Keratinocyte (primary cell): ENCODE data around the gene CDK3. TPM values are rescaled to one million over a fixed set of nuclear protein-coding genes. Genes with fewer than 3 reads are reported as not detected.

Experiments used
- DNase-seq: peaks from one replicate; pipeline ENCODE4 v3.0.0-alpha.2; 2011; ENCODE audit warnings: low read depth, missing footprints, low spot score
- FAIRE-seq: peaks from 2 replicates; lab custom pipeline; 2011; peaks lifted over from hg19 to GRCh38; lab: Jason Lieb, UNC
- H2AFZ ChIP-seq: 2 replicates; pipeline ENCODE4 v1.6.0; 2012; ENCODE audit warnings: low read length, control low read depth, inconsistent platforms; ENCODE audit not compliant: control insufficient read depth
- H3K27ac ChIP-seq: 2 replicates; pipeline ENCODE4 v1.5.1; 2011; ENCODE audit warnings: low read length; ENCODE audit not compliant: control insufficient read depth, insufficient read depth
- H3K27me3 ChIP-seq: 3 replicates; pipeline ENCODE4 v1.6.0; 2011; ENCODE audit warnings: low read length; ENCODE audit not compliant: control insufficient read depth, insufficient read depth; ENCODE audit errors: extremely low read depth
- H3K36me3 ChIP-seq, 2 experiments: 2 replicates in 1 of 2; 3 replicates in 1 of 2; pipeline ENCODE4 v1.5.1; 2011; ENCODE audit warnings: low read length in 2 of 2, mild to moderate bottlenecking in 1 of 2; ENCODE audit not compliant: control insufficient read depth in 2 of 2, insufficient read depth in 2 of 2; ENCODE audit errors: extremely low read depth in 1 of 2
- H3K4me1 ChIP-seq: 3 replicates; pipeline ENCODE4 v1.5.1; 2011; ENCODE audit warnings: low read length; ENCODE audit not compliant: control insufficient read depth, insufficient read depth; ENCODE audit errors: extremely low read depth
- H3K4me2 ChIP-seq: 3 replicates; pipeline ENCODE4 v1.6.0; 2011; ENCODE audit warnings: low read depth, low read length; ENCODE audit not compliant: control insufficient read depth, insufficient read depth; ENCODE audit errors: extremely low read depth
- H3K4me3 ChIP-seq, 3 experiments: fragments of 200-600 bp in 1 of 3; sonication (generic) in 1 of 3; 2 replicates in 2 of 3; 3 replicates in 1 of 3; pipeline ENCODE4 v1.5.1; 2011 to 2016; ENCODE audit warnings: low read length in 3 of 3, mild to moderate bottlenecking in 3 of 3, control low read depth in 2 of 3, inconsistent platforms in 1 of 3, low read depth in 1 of 3, mixed read lengths in 1 of 3, mixed run types in 1 of 3, moderate library complexity in 1 of 3; ENCODE audit not compliant: control insufficient read depth in 2 of 3, insufficient read depth in 2 of 3; ENCODE audit errors: extremely low read depth in 1 of 3
- H3K79me2 ChIP-seq: 2 replicates; pipeline ENCODE4 v1.6.0; 2012; ENCODE audit warnings: low read length; ENCODE audit not compliant: control insufficient read depth, insufficient read depth
- H3K9ac ChIP-seq: 3 replicates; pipeline ENCODE4 v1.6.0; 2011; ENCODE audit warnings: low read length; ENCODE audit not compliant: control insufficient read depth, insufficient read depth; ENCODE audit errors: extremely low read depth
- H3K9me1 ChIP-seq: 3 replicates; pipeline ENCODE4 v1.6.0; 2011; ENCODE audit warnings: low read length; ENCODE audit not compliant: control insufficient read depth, insufficient read depth; ENCODE audit errors: extremely low read depth
- H3K9me3 ChIP-seq: 2 replicates; pipeline ENCODE4 v1.5.1; 2012; ENCODE audit warnings: low read depth, low read length; ENCODE audit not compliant: control insufficient read depth
- H4K20me1 ChIP-seq: 3 replicates; pipeline ENCODE4 v1.6.0; 2011; ENCODE audit warnings: low read length; ENCODE audit not compliant: control insufficient read depth, insufficient read depth; ENCODE audit errors: extremely low read depth
- CTCF ChIP-seq, 3 experiments: IDR thresholded peaks in 1 of 3; conservative IDR thresholded peaks in 1 of 3; optimal IDR thresholded peaks in 1 of 3; 2 replicates in 2 of 3; 3 replicates in 1 of 3; pipeline versions ENCODE3 to v1.5.1; 2011; ENCODE audit warnings: low read length in 3 of 3, mild to moderate bottlenecking in 3 of 3, moderate library complexity in 2 of 3, control low read depth in 1 of 3, inconsistent platforms in 1 of 3; ENCODE audit not compliant: insufficient read depth in 2 of 3; ENCODE audit errors: extremely low read depth in 1 of 3
- EZH2 ChIP-seq: IDR thresholded peaks from one replicate; pipeline ENCODE4 v1.6.1; 2012; ENCODE audit warnings: inconsistent platforms, mild to moderate bottlenecking, low read length, moderate library complexity
- dilution Hi-C: fragments of 300-500 bp; cut with MboI; formaldehyde crosslinking; loops from one replicate; pipeline ENCODE4 v1.7.0; 2020; ENCODE audit warnings: low sequenced_read_pairs; ENCODE audit not compliant: extremely low pct_ligation_motif_present
- polyA plus RNA-seq, 5 experiments: library from polyadenylated mRNA; depleted of rRNA in 3 of 5; stranded (reverse) in 3 of 5; stranded (forward) in 1 of 5; unstranded in 1 of 5; fragments of >200 nt; gene quantifications; 1 replicate in 1 of 5; 2 replicates in 3 of 5; 3 replicates in 1 of 5; pipeline versions ENCODE4 v1.2.1 to v1.2.3, GENCODE V29; 2011 to 2012; ENCODE audit warnings: missing spikeins in 2 of 5, low read depth in 1 of 5, low replicate concordance in 1 of 5

The CDK3 gene
- polyA plus RNA-seq, 1 donor (not counting 4 experiments of a cell fraction or from before 2014, with no cell fraction given): 1.8 TPM

GRCh38 chr17:76014100-76014924 lies 13.7 kb downstream of the CDK3 start:
- dilution Hi-C loops: no loop called here
- Histone ChIP-seq H3K79me2 (no peaks in the 10 kb centered on the region), H3K4me3 (no peak overlapping the region), H3K4me1 (no peaks in the 10 kb centered on the region), H3K9me3 (no peaks in the 10 kb centered on the region), H4K20me1 (peaks cover 5% of the 10 kb centered on the region), H3K27ac (no peak overlapping the region), H3K27me3 (no peaks in the 10 kb centered on the region), H3K36me3 (peaks cover 35 to 36% of the 10 kb centered on the region in 2 experiments), H3K9me1 (no peaks in the 10 kb centered on the region), H3K9ac (no peak overlapping the region), H2AFZ (no peak overlapping the region), H3K4me2 (no peak overlapping the region)
- TF ChIP-seq EZH2: no peak
- peak; percentile 85 to 96 (median 88) for TF ChIP-seq CTCF (optimal IDR thresholded peaks at IDR 0.05 in 1 of 3, IDR thresholded peaks at IDR 0.05 in 1 of 3, conservative IDR thresholded peaks at IDR 0.05 in 1 of 3; ENCODE audit: extremely low read depth in 1 of 3, insufficient read depth in 2 of 3, low read length in 3 of 3)
- FAIRE-seq: peak; percentile 43
- DNase-seq: no peak

GRCh38 chr17:76014925-76015261 lies 14.2 kb downstream of the CDK3 start:
- Histone ChIP-seq H3K9me3 (no peaks in the 10 kb centered on the region), H3K27me3 (no peaks in the 10 kb centered on the region), H3K9ac (no peak overlapping the region), H3K9me1 (no peaks in the 10 kb centered on the region), H3K4me2 (no peak overlapping the region), H3K27ac (no peak overlapping the region), H4K20me1 (peaks cover 8% of the 10 kb centered on the region), H2AFZ (no peak overlapping the region), H3K36me3 (peaks cover 35 to 39% of the 10 kb centered on the region in 2 experiments), H3K4me3 (no peak overlapping the region), H3K4me1 (no peaks in the 10 kb centered on the region), H3K79me2 (no peaks in the 10 kb centered on the region)
- FAIRE-seq (no peak), DNase-seq (no peak)
- TF ChIP-seq CTCF (optimal IDR thresholded peaks at IDR 0.05 in 1 of 3, IDR thresholded peaks at IDR 0.05 in 1 of 3, conservative IDR thresholded peaks at IDR 0.05 in 1 of 3; ENCODE audit: extremely low read depth in 1 of 3, insufficient read depth in 2 of 3, low read length in 3 of 3): peak in 1 of 3 experiments; percentile 18
- no peak for TF ChIP-seq EZH2
- dilution Hi-C loops: no loop called here
